HEK293 (cell line): ENCODE data around the gene SLC12A3.

Source experiments
- CTCF ChIA-PET: fragments of 350-600 bp; formaldehyde crosslinking; extraction: SDS; loops from one replicate; lab custom pipeline; 2021; ENCODE audit warnings: antibody characterized with exemption; lab: Yijun Ruan, JAX
- POLR2A ChIA-PET: fragments of 300-600 bp; formaldehyde crosslinking; extraction: SDS; loops from one replicate; lab custom pipeline; 2020; ENCODE audit warnings: antibody characterized with exemption, inconsistent platforms; lab: Yijun Ruan, JAX
- H3K27ac ChIP-seq: fragments of 200-500 bp; sonication (Bioruptor generic); 2 replicates; pipeline ENCODE4 v1.5.1; 2014; ENCODE audit warnings: low read depth, low read length, control low read depth, inconsistent platforms; ENCODE audit errors: extremely low read depth
- H3K36me3 ChIP-seq, 2 experiments: fragments of 200-500 bp in 1 of 2; sonication (Bioruptor generic) in 1 of 2; 1 replicate in 1 of 2; 2 replicates in 1 of 2; pipeline ENCODE4 v1.5.1; 2014 to 2017; ENCODE audit warnings: inconsistent platforms in 2 of 2, low read length in 2 of 2; ENCODE audit not compliant: control insufficient read depth in 2 of 2, insufficient read depth in 1 of 2
- H3K4me1 ChIP-seq: fragments of 200-500 bp; sonication (Bioruptor generic); 2 replicates; pipeline ENCODE4 v1.5.1; 2014; ENCODE audit warnings: mild to moderate bottlenecking, low read length, inconsistent platforms; ENCODE audit not compliant: control insufficient read depth, insufficient read depth
- H3K4me3 ChIP-seq: 2 replicates; pipeline ENCODE4 v1.5.1; 2011; ENCODE audit warnings: low read depth, mild to moderate bottlenecking, control low read depth, low read length, moderate library complexity
- H3K9me3 ChIP-seq: fragments of 200-500 bp; sonication (Bioruptor generic); 2 replicates; pipeline ENCODE4 v1.5.1; 2014; ENCODE audit warnings: low read depth, low read length, inconsistent platforms; ENCODE audit not compliant: control insufficient read depth, insufficient read depth
- GLIS1 ChIP-seq: fragments of 450-650 bp; formaldehyde crosslinking; IDR thresholded peaks from 2 replicates; pipeline ENCODE4 v1.5.1; 2016; ENCODE audit warnings: missing biosample characterization, missing genetic modification characterization
- IKZF3 ChIP-seq: fragments of 450-650 bp; IDR thresholded peaks from 2 replicates; pipeline ENCODE4 v1.5.0; 2018; ENCODE audit warnings: missing biosample characterization, mild to moderate bottlenecking, missing genetic modification characterization, moderate library complexity
- PRDM4 ChIP-seq: fragments of 450-650 bp; formaldehyde crosslinking; IDR thresholded peaks from 2 replicates; pipeline ENCODE4 v1.5.1; 2017; ENCODE audit warnings: missing biosample characterization, missing genetic modification characterization
- REPIN1 ChIP-seq: fragments of 450-650 bp; formaldehyde crosslinking; IDR thresholded peaks from 2 replicates; pipeline ENCODE4 v1.5.1; 2017; ENCODE audit warnings: missing biosample characterization, missing genetic modification characterization, low read depth
- YY1 ChIP-seq: fragments of 450-650 bp; formaldehyde crosslinking; IDR thresholded peaks from 2 replicates; pipeline ENCODE4 v1.5.1; 2018; ENCODE audit warnings: missing biosample characterization, missing genetic modification characterization
- ZFP41 ChIP-seq: fragments of 450-650 bp; formaldehyde crosslinking; IDR thresholded peaks from 2 replicates; pipeline ENCODE4 v1.5.1; 2016; ENCODE audit warnings: missing biosample characterization, missing genetic modification characterization, borderline replicate concordance
- ZIC2 ChIP-seq: fragments of 450-650 bp; formaldehyde crosslinking; IDR thresholded peaks from 2 replicates; pipeline ENCODE4 v1.5.1; 2016; ENCODE audit warnings: missing biosample characterization, missing genetic modification characterization
- ZNF132 ChIP-seq: fragments of 450-650 bp; formaldehyde crosslinking; IDR thresholded peaks from 2 replicates; pipeline ENCODE4 v1.5.1; 2017; ENCODE audit warnings: missing biosample characterization, missing genetic modification characterization, borderline replicate concordance
- ZNF146 ChIP-seq: fragments of 450-650 bp; formaldehyde crosslinking; IDR thresholded peaks from 2 replicates; pipeline ENCODE4 v1.5.1; 2016; ENCODE audit warnings: missing biosample characterization, missing genetic modification characterization
- ZNF292 ChIP-seq: fragments of 450-650 bp; formaldehyde crosslinking; IDR thresholded peaks from 2 replicates; pipeline ENCODE4 v1.5.1; 2016; ENCODE audit warnings: low read depth, missing biosample characterization, missing genetic modification characterization, borderline replicate concordance
- ZNF335 ChIP-seq: fragments of 450-650 bp; formaldehyde crosslinking; conservative IDR thresholded peaks from 2 replicates; pipeline ENCODE4 v1.5.1; 2016; ENCODE audit warnings: missing biosample characterization, missing genetic modification characterization
- ZNF341 ChIP-seq: fragments of 450-650 bp; formaldehyde crosslinking; IDR thresholded peaks from 2 replicates; pipeline ENCODE4; 2016; ENCODE audit warnings: low read depth, missing biosample characterization, missing genetic modification characterization
- ZNF48 ChIP-seq: fragments of 450-650 bp; formaldehyde crosslinking; IDR thresholded peaks from 2 replicates; pipeline ENCODE4 v1.5.1; 2016; ENCODE audit warnings: missing biosample characterization, missing genetic modification characterization
- ZNF571 ChIP-seq: fragments of 450-650 bp; formaldehyde crosslinking; IDR thresholded peaks from 2 replicates; pipeline ENCODE4 v1.5.0; 2017; ENCODE audit warnings: missing biosample characterization, missing genetic modification characterization
- ZNF580 ChIP-seq: fragments of 450-650 bp; formaldehyde crosslinking; IDR thresholded peaks from 2 replicates; pipeline ENCODE4 v1.5.1; 2016; ENCODE audit warnings: missing biosample characterization, missing genetic modification characterization
- ZNF610 ChIP-seq: fragments of 450-650 bp; formaldehyde crosslinking; IDR thresholded peaks from 2 replicates; pipeline ENCODE4 v1.5.1; 2016; ENCODE audit warnings: missing biosample characterization, missing genetic modification characterization, borderline replicate concordance
- ZNF624 ChIP-seq: fragments of 450-650 bp; formaldehyde crosslinking; IDR thresholded peaks from 2 replicates; pipeline ENCODE4 v1.5.1; 2017; ENCODE audit warnings: missing biosample characterization, missing genetic modification characterization
- ZNF658 ChIP-seq: fragments of 450-650 bp; formaldehyde crosslinking; IDR thresholded peaks from 2 replicates; pipeline ENCODE4; 2016; ENCODE audit warnings: missing biosample characterization, missing genetic modification characterization
- ZNF768 ChIP-seq: fragments of 450-650 bp; formaldehyde crosslinking; IDR thresholded peaks from 2 replicates; pipeline ENCODE4 v1.5.1; 2018; ENCODE audit warnings: missing biosample characterization, mild to moderate bottlenecking, missing genetic modification characterization
- ZNF792 ChIP-seq: fragments of 450-650 bp; formaldehyde crosslinking; IDR thresholded peaks from 2 replicates; pipeline ENCODE4 v1.5.1; 2016; ENCODE audit warnings: missing biosample characterization, missing genetic modification characterization

SLC12A3 gene

GRCh38 chr16:56891685-56892084, 26.7 kb downstream of the SLC12A3 start (continued):
- no peak for TF ChIP-seq ZNF571 (tag by site-specific recombination)
- no peak for TF ChIP-seq ZIC2 (tag by site-specific recombination)

- ChIA-PET POLR2A (no interaction called here), CTCF (interaction anchor here (0.5 kb wide), 1 partner anchor 687 kb away, joined by 3 read pairs; no protein-coding TSS in a partner anchor)
- Histone ChIP-seq H3K4me1 (no peaks in the 10 kb centered on the region), H3K4me3 (no peak overlapping the region), H3K9me3 (no peaks in the 10 kb centered on the region), H3K27ac (no peak overlapping the region), H3K36me3 (no peaks in the 10 kb centered on the region)
- no peak for TF ChIP-seq PRDM4
- TF ChIP-seq ZNF658 (tag by site-specific recombination): no peak
These were observed 27.7 kb downstream of the SLC12A3 start for GRCh38 chr16:56892705-56893104.

GRCh38 chr16:56894331-56894917, 29.4 kb downstream of the SLC12A3 start:
- Histone ChIP-seq H3K27ac (no peak overlapping the region), H3K4me3 (no peak overlapping the region), H3K4me1 (no peaks in the 10 kb centered on the region), H3K36me3 (no peaks in the 10 kb centered on the region), H3K9me3 (no peaks in the 10 kb centered on the region)
- TF ChIP-seq IKZF3: no peak
- no peak for TF ChIP-seq ZNF292 (tag by site-specific recombination)
- no peak for TF ChIP-seq ZNF48 (tag by site-specific recombination)
- TF ChIP-seq ZNF335: no peak
- TF ChIP-seq REPIN1 (tag by site-specific recombination): no peak
- TF ChIP-seq ZNF146 (tag by site-specific recombination): no peak
- no peak for TF ChIP-seq YY1 (tag by site-specific recombination)
- no peak for TF ChIP-seq ZNF132 (tag by site-specific recombination)
- no peak for TF ChIP-seq ZNF341
- no peak for TF ChIP-seq ZFP41
- TF ChIP-seq ZNF792: no peak
- TF ChIP-seq ZNF624: no peak
- no peak for TF ChIP-seq ZNF580
- ChIA-PET CTCF (interaction anchor here (0.6 to 1.2 kb wide), 2 partner anchors 8 to 191 kb away, joined by 3 read pairs; no protein-coding TSS in a partner anchor), POLR2A (no interaction called here)

- H3K4me3 ChIP-seq: no peak overlapping the region
- no peaks in the 10 kb centered on the region for H3K9me3 ChIP-seq
- CTCF ChIA-PET: no interaction called here
- POLR2A ChIA-PET: no interaction called here
- no peak overlapping the region for H3K27ac ChIP-seq
- H3K4me1 ChIP-seq: no peaks in the 10 kb centered on the region
- H3K36me3 ChIP-seq: no peaks in the 10 kb centered on the region
- TF ChIP-seq ZNF768 (tag by site-specific recombination) (no peak), ZNF610 (tag by site-specific recombination) (peak; percentile 92), GLIS1 (no peak)
These were observed 30.8 kb downstream of the SLC12A3 start for GRCh38 chr16:56895813-56896212.
